ENCODE measurements around the gene GPR3. TPM values are rescaled to one million over a fixed set of nuclear protein-coding genes. Genes with fewer than 3 reads are reported as not detected.

GPR3 gene
- total and polyA plus RNA-seq, 2 of the 8 experiments (the other 6 are each of a cell fraction or from before 2014, with no cell fraction given): 9.9 to 26.5 TPM

- TF ChIP-seq YY1 (IDR thresholded peaks at IDR 0.05; ENCODE audit: low read depth, low read length) (no peak), MAFK (IDR thresholded peaks at IDR 0.05; ENCODE audit: low read depth, low read length) (no peak), HDAC2 (IDR thresholded peaks at IDR 0.05; ENCODE audit: borderline replicate concordance in 1 of 2, low read depth in 2 of 2, low read length in 2 of 2) (0 out of 4 replicates have a peak, but pooled peaks of 1 of the 2 experiments have one; percentile 18), SP1 (IDR thresholded peaks at IDR 0.05; ENCODE audit: low read depth, low read length) (peak; percentile 32; the same call in 1 of the 2 replicates)
- CTCF ChIA-PET (ENCODE audit: partially characterized antibody): interaction anchor here (0.7 to 28.8 kb wide), 19 partner anchors 10 to 311 kb away, joined by 3 to 625 read pairs (median 5); partner anchors contain the start of genes CD164L2, FCN3, GPR3 and MAP3K6
Measured at GRCh38 chr1:27351541-27352107, 40.8 kb upstream of the GPR3 start.

More at GRCh38 chr1:27351541-27352107, 40.8 kb upstream of the GPR3 start:
- Histone ChIP-seq H4K20me1 (replicated peaks in 1 of 2; ENCODE audit: control insufficient read depth in 1 of 2, insufficient read depth in 2 of 2, low read length in 2 of 2) (peaks cover 0 to 3% of the 10 kb centered on the region in 2 experiments), H3K27me3 (replicated peaks in 1 of 4; ENCODE audit: control insufficient read depth in 3 of 4, extremely low read depth in 1 of 4, insufficient read depth in 3 of 4, low read length in 3 of 4) (peaks cover 0 to 8% (median 6%) of the 10 kb centered on the region in 4 experiments; a peak in 5 of 7 replicates), H2BK12ac (ENCODE audit: low read depth, low read length) (no peak overlapping the region; the same call in 1 of the 2 replicates), H3K4ac (replicated peaks; ENCODE audit: insufficient read length, low read depth, low read length) (no peak overlapping the region), H3K79me2 (ENCODE audit: control insufficient read depth in 1 of 2, insufficient read depth in 2 of 2, low read length in 2 of 2) (peaks cover 0 to 4% of the 10 kb centered on the region in 2 experiments; a peak in 1 of 4 replicates), H2BK120ac (replicated peaks; ENCODE audit: low read depth, low read length) (no peak overlapping the region), H3K79me1 (ENCODE audit: low read depth, low read length) (no peaks in the 10 kb centered on the region), H3K56ac (replicated peaks; ENCODE audit: insufficient read length, low read depth, low read length) (peak overlapping the region; percentile 21), H2AK5ac (ENCODE audit: low read depth, low read length) (no peak overlapping the region), H3K23ac (ENCODE audit: insufficient read length) (no peak overlapping the region), H3K36me3 (ENCODE audit: control insufficient read depth in 2 of 4, insufficient read depth in 4 of 4, low read length in 3 of 4) (0 out of 8 replicates have a peak, but pooled peaks cover 0 to 3% (median 0%) of the 10 kb centered on the region in 4 experiments), H3K27ac (ENCODE audit: low read depth, low read length) (no peak overlapping the region), H3K23me2 (ENCODE audit: low read depth, low read length) (peaks cover 23% of the 10 kb centered on the region), H2BK5ac (ENCODE audit: low read depth, low read length) (no peak overlapping the region), H2AFZ (ENCODE audit: low read length) (no peak overlapping the region), H3K9ac (replicated peaks in 1 of 4; ENCODE audit: extremely low read depth in 1 of 4, low read depth in 3 of 4, low read length in 3 of 4) (peak overlapping the region in 1 of 4 experiments; percentile 20; a peak in 2 of 7 replicates), H3K18ac (ENCODE audit: extremely low read depth, low read length) (peak overlapping the region; percentile 2; the same call in 1 of the 2 replicates), H4K91ac (replicated peaks; ENCODE audit: insufficient read length, low read length) (peak overlapping the region; percentile 70), H2BK20ac (ENCODE audit: low read length) (no peak overlapping the region), H3K4me1 (replicated peaks in 1 of 4; ENCODE audit: control insufficient read depth in 3 of 4, insufficient read depth in 4 of 4, low read length in 3 of 4) (peaks cover 0 to 20% (median 8%) of the 10 kb centered on the region in 4 experiments; a peak in 6 of 7 replicates), H3K9me3 (ENCODE audit: insufficient read depth in 2 of 2, low read depth in 1 of 2, low read length in 1 of 2) (no peaks in the 10 kb centered on the region), H4K8ac (ENCODE audit: extremely low read depth, insufficient read depth, low read length) (peak overlapping the region; percentile 59), H3K14ac (ENCODE audit: insufficient read length) (no peak overlapping the region), H3K4me2 (ENCODE audit: insufficient read depth in 1 of 2, low read depth in 2 of 2, low read length in 2 of 2) (peak overlapping the region; percentile 77 to 83), H2BK15ac (ENCODE audit: low read length) (no peak overlapping the region), H3K4me3 (ENCODE audit: extremely low read depth in 1 of 4, insufficient read depth in 2 of 4, low read depth in 3 of 4, low read length in 4 of 4) (peak overlapping the region; percentile 47 to 63 (median 51)), H4K5ac (ENCODE audit: insufficient read length, low read depth, low read length) (peak overlapping the region; percentile 61)
- POLR2A ChIA-PET (ENCODE audit: partially characterized antibody): interaction anchor here (0.7 to 10.9 kb wide), 14 partner anchors 9 to 255 kb away, joined by 3 to 101 read pairs (median 4); partner anchors contain the start of genes MAP3K6, SYTL1 and TMEM222
- no peak for DNase-seq (ENCODE audit: low read depth in 1 of 2, low spot score in 2 of 2)
- FAIRE-seq: no peak
- 21% methylated on average over 8 of the region's 8 CpGs; no CpG with 5 or more reads in 1 of the 2 experiments for WGBS, 2 experiments (ENCODE audit: extremely low coverage in 1 of 2, insufficient coverage in 1 of 2, insufficient read length in 1 of 2, insufficient replicate concordance in 2 of 2, low coverage in 1 of 2, low lambda C conversion rate in 2 of 2, missing lambda C conversion rate in 1 of 2)

Measured in H1 (cell line).